Uterus (tissue), 4 donors: Measurements from ENCODE around the gene UNKL. TPM values are rescaled to one million over a fixed set of nuclear protein-coding genes. Genes with fewer than 3 reads are reported as not detected.

Experiments
- DNase-seq, 2 donors: peaks; one replicate each; pipeline ENCODE4 v3.0.0-alpha.2; 2019 to 2020
- H3K27ac ChIP-seq, 2 donors: fragments of 200-600 bp; sonication (generic); 1 replicate in 1 of 2; 2 replicates in 1 of 2; pipeline ENCODE4 v1.5.1; 2016 to 2018
- H3K27me3 ChIP-seq, 2 donors: fragments of 200-600 bp; sonication (generic); one replicate each; pipeline ENCODE4 v1.5.1; 2018 to 2019; ENCODE audit warnings: control low read depth in 1 of 2
- H3K36me3 ChIP-seq, 2 donors: fragments of 200-600 bp; sonication (generic); one replicate each; pipeline ENCODE4 v1.5.1; 2019; ENCODE audit warnings: control low read depth in 1 of 2
- H3K4me1 ChIP-seq, 2 donors: fragments of 200-600 bp; sonication (generic); one replicate each; pipeline ENCODE4 v1.5.1; 2018 to 2019; ENCODE audit warnings: control low read depth in 1 of 2
- H3K4me3 ChIP-seq, 2 donors: fragments of 200-600 bp; sonication (generic); 1 replicate in 1 of 2; 2 replicates in 1 of 2; pipeline ENCODE4 v1.5.1; 2018 to 2019; ENCODE audit warnings: mild to moderate bottlenecking in 1 of 2
- H3K9me3 ChIP-seq, 2 donors: fragments of 200-600 bp; sonication (generic); one replicate each; pipeline ENCODE4 v1.5.1; 2019; ENCODE audit warnings: control low read depth in 1 of 2
- POLR2A ChIP-seq, 2 donors: fragments of 450-650 bp; IDR thresholded peaks; one replicate each; pipeline ENCODE4 v1.6.1; 2016; ENCODE audit warnings: antibody characterized with exemption in 2 of 2, mild to moderate bottlenecking in 1 of 2, moderate library complexity in 1 of 2
- intact Hi-C: fragments of 100-400 bp; cut with DNase I; formaldehyde crosslinking; loops from one replicate; pipeline ENCODE4 v1.15.1; 2023; ENCODE audit warnings: low total_unique reads
- total RNA-seq, 4 donors: library from RNA; depleted of rRNA in 3 of 4; stranded (reverse); fragments of >200 nt in 3 of 4; gene quantifications; one replicate each; pipeline versions ENCODE4 v1.1.0 to v1.2.4, GENCODE V29; 2014 to 2023
- TF ChIP-seq, protein P1 (sequence below), 4 experiments: fragments of 200-600 bp in 2 of 4; fragments of 450-650 bp in 2 of 4; sonication (generic) in 2 of 4; IDR thresholded peaks; one replicate each; pipeline ENCODE4 v1.5.1; 2016 to 2019; ENCODE audit warnings: antibody characterized with exemption in 4 of 4, mild to moderate bottlenecking in 2 of 4, moderate library complexity in 1 of 4
- donor health status: DM: yes; HTN: yes; CAD: no.

The UNKL gene
- total RNA-seq, 4 donors from 2014 or later: 13.5 to 63.3 (median 27.6) TPM

DNA sequence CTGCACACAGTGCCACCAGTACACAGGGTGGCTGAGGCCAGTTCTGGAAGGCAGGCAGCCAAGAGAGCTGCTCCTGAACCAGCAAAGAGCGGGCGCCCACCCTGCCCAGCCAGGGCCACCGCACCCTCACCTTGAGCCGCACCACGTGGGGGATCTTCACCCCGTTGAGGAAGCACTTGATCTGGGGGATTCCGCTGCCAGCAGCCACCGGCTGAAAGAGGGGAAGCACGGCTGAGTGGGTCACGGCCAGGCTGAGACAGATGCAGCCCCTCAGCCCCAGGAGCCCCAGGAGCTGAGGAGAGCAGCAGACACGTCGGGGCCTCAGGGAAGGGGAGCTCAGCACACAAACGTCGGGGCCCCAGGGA lies 44.5 kb upstream of the UNKL start:
- TF ChIP-seq, protein P1, sequence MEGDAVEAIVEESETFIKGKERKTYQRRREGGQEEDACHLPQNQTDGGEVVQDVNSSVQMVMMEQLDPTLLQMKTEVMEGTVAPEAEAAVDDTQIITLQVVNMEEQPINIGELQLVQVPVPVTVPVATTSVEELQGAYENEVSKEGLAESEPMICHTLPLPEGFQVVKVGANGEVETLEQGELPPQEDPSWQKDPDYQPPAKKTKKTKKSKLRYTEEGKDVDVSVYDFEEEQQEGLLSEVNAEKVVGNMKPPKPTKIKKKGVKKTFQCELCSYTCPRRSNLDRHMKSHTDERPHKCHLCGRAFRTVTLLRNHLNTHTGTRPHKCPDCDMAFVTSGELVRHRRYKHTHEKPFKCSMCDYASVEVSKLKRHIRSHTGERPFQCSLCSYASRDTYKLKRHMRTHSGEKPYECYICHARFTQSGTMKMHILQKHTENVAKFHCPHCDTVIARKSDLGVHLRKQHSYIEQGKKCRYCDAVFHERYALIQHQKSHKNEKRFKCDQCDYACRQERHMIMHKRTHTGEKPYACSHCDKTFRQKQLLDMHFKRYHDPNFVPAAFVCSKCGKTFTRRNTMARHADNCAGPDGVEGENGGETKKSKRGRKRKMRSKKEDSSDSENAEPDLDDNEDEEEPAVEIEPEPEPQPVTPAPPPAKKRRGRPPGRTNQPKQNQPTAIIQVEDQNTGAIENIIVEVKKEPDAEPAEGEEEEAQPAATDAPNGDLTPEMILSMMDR (IDR thresholded peaks at IDR 0.05): no peak
- no peak for TF ChIP-seq POLR2A (IDR thresholded peaks at IDR 0.05)
- H3K36me3 ChIP-seq: no peaks in the 10 kb centered on the region
- DNase-seq: no peak
- H3K9me3 ChIP-seq: no peaks in the 10 kb centered on the region
- H3K27ac ChIP-seq: no peak overlapping the region
- no peak overlapping the region for H3K4me3 ChIP-seq
- intact Hi-C loops: no loop called here
- no peaks in the 10 kb centered on the region for H3K4me1 ChIP-seq
- no peaks in the 10 kb centered on the region for H3K27me3 ChIP-seq

DNA sequence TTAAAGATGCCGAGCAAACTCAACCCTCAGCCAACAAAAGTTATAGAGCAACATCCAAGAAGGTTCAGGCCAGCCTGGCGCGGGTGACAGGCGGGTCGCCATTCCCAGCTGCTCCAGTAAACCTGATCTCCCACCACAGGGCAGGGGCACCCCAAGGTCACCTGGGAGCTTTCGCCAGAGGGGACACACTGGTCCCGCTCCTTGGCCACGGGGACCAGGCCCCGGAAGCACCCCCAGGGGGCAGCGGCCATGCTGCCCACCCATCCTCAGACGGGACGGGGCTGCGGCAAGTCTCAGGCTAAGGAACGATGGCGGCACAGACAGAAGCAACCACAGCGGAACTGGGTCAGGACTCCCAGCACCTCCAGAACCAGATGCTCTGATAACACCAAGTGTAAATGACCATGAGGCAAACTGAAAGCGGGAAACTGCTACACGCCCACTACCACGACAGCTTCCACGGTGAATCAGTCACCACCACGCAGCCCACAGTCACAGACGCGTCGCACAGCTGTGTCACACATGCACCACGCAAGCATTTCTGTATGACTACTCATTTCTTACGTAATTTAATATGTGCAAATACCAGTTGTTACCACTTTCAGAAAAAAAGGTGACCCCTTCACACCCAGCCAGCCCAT lies 44.0 kb upstream of the UNKL start:
- Histone ChIP-seq H3K27me3 (no peaks in the 10 kb centered on the region), H3K9me3 (no peaks in the 10 kb centered on the region), H3K36me3 (no peaks in the 10 kb centered on the region), H3K4me3 (no peak overlapping the region), H3K4me1 (no peaks in the 10 kb centered on the region), H3K27ac (no peak overlapping the region)
- TF ChIP-seq, protein P1 (IDR thresholded peaks at IDR 0.05): no peak
- TF ChIP-seq POLR2A (IDR thresholded peaks at IDR 0.05): no peak
- intact Hi-C loops: no loop called here
- no peak for DNase-seq

DNA sequence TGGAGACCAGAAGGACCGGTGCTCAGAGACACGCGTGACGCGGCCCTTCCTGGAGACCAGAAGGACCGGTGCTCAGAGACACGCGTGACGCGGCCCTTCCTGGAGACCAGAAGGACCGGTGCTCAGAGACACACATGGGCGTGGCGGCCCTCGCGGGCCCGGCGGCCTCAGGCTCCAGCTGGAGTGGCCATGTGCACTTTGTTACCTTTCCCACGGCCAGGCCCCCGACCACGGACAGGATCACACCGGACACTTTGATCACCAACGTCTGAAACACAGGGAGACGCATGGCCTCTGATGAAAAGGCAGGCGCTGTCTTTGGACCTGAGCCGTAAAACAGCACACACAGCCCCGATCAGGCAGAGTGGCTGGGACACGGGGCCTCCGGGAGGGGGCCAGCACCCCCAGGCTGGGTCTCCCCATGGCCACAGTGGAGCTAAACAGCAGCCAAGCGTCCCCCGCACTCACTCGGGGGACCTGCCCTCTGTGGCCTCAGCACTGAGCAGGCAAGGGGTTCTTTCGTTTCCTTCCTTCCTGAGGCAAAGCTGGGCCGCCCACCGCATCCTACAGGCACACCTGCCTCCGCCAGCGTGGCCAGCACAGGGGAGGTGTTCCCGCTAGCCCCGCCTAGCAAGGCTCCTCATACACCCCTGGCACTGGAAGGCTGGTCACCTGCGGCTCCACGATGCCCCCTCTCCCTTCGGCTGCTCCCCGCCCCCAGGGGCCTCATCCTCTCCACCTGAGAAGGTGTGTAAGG lies 43.2 kb upstream of the UNKL start:
- no peaks in the 10 kb centered on the region for H3K36me3 ChIP-seq
- no peaks in the 10 kb centered on the region for H3K9me3 ChIP-seq
- intact Hi-C loops: no loop called here
- no peak overlapping the region for H3K4me3 ChIP-seq
- DNase-seq: no peak
- TF ChIP-seq POLR2A (IDR thresholded peaks at IDR 0.05): no peak
- TF ChIP-seq, protein P1 (IDR thresholded peaks at IDR 0.05): no peak
- H3K4me1 ChIP-seq: no peaks in the 10 kb centered on the region
- no peaks in the 10 kb centered on the region for H3K27me3 ChIP-seq
- no peak overlapping the region for H3K27ac ChIP-seq

DNA sequence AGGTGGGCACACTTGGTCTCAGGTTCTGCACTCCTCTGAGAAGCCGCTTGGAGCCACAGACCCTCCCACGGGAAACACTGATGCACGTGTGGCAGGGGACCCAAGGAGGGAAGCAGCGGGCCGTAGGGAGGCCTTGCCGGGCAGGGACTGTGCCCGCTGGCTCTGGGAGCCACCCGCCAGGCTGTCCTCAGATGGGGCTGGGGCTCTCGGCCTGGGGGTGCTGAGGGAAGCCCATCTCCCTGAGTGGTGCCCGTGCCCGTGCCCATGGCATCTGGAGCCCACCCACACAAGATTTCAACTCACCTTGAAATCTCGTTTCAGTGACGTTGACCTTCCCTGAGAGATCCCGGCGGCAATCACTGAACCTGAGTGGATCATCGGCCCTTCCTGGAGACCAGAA lies 42.4 kb upstream of the UNKL start:
- H3K4me1 ChIP-seq: no peaks in the 10 kb centered on the region
- no peaks in the 10 kb centered on the region for H3K27me3 ChIP-seq
- H3K27ac ChIP-seq: no peak overlapping the region
- H3K9me3 ChIP-seq: no peaks in the 10 kb centered on the region
- no peaks in the 10 kb centered on the region for H3K36me3 ChIP-seq
- no peak for TF ChIP-seq POLR2A (IDR thresholded peaks at IDR 0.05)
- TF ChIP-seq, protein P1 (IDR thresholded peaks at IDR 0.05): no peak
- no peak for DNase-seq
- no peak overlapping the region for H3K4me3 ChIP-seq
- intact Hi-C loops: no loop called here
